ENCODE measurements around the gene PNMA6E. TPM values are rescaled to one million over a fixed set of nuclear protein-coding genes. Genes with fewer than 3 reads are reported as not detected.

Gene PNMA6E
- total and polyA plus RNA-seq, 2 experiments from 2014 or later: not detected

DNA sequence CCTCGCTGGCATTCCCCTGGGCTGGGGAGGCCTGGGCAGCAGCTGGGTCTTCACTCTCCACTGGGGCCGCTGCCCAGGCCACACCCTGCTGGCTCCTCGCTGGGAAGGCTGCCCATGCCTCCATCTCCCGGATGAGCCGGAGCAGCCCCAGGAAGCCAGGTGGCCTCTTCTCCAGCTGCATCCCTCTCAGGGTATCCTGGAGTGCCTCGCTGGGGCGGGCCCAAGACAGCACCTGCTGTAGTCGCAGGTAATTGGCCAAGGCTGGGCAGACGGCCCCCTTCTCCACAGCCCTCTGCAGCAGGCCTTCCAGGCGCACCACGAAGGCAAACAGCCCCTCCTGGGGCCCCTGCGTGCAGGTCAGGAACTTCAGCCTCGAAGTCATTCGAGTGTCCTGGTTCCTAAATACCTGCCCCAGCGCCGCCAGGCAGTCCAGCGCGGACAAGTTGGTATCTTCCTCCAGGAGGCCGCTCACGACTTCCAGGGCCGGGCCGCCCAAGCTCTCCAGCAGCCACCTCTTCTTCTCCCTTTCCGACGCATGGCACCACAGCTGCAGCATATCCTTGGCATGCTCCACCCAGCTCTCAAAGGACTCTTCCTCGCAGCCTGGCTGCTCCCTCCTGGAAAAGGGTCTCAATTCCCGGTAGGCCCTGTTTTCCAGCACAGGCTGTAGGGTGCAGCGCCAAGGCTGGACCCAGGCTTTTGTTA lies 3.7 kb downstream of the PNMA6E start (continued):
- TF ChIP-seq POLR2AphosphoS5 (IDR thresholded peaks at IDR 0.05; ENCODE audit: low read depth) (no peak), JUNB (IDR thresholded peaks at IDR 0.05; ENCODE audit: unreplicated experiment) (no peak), NANOG (IDR thresholded peaks at IDR 0.05; ENCODE audit: borderline replicate concordance) (no peak), ZNF462 (CRISPR knock-in tag; IDR thresholded peaks at IDR 0.05) (no peak), EZH2phosphoT487 (IDR thresholded peaks at IDR 0.05; ENCODE audit: unreplicated experiment) (no peak), ZNF114 (CRISPR knock-in tag; IDR thresholded peaks at IDR 0.05) (no peak), STAT1 (IDR thresholded peaks at IDR 0.05; ENCODE audit: unreplicated experiment) (no peak), EZH2 (IDR thresholded peaks at IDR 0.05; ENCODE audit: low read depth, unreplicated experiment) (no peak), ZNF331 (CRISPR knock-in tag; IDR thresholded peaks at IDR 0.05; ENCODE audit: low read depth) (no peak)
